GM21447 (cell line): ENCODE data around the gene ZP2.
"Not testable (repeated sequence)": the region's sequence is repeated elsewhere in the genome, so short reads cannot be mapped to it uniquely, and the experiment has no call there.

ENCODE experiments used
- ATAC-seq: cut with Tn5 transposase; IDR thresholded peaks from one replicate; pipeline ENCODE4 v1.9.1; 2021; ENCODE audit not compliant: unreplicated experiment

Gene ZP2

GRCh38 chr16:21153124-21153729 is 58.1 kb downstream of the ZP2 start:
- ATAC-seq: not testable (repeated sequence)

- ATAC-seq: not testable (repeated sequence)
These were observed 59.0 kb downstream of the ZP2 start for GRCh38 chr16:21152160-21153030.

GRCh38 chr16:21150375-21151001 is 60.9 kb downstream of the ZP2 start, which contains the start of gene DNAH3:
Gene DNAH3 (minus strand): TSS chr16:21150846. CDS start chr16:21150319, 527 bp downstream.
- ATAC-seq: no peak
